GM13977 (cell line): Measurements from ENCODE around the gene SYT6.

ENCODE experiments used
- DNase-seq: peaks from one replicate; pipeline ENCODE4 v3.0.0; 2012; ENCODE audit warnings: low spot score
- CTCF ChIP-seq: IDR thresholded peaks from 2 replicates; pipeline ENCODE4 v1.5.1; 2012; ENCODE audit warnings: mild to moderate bottlenecking, control low read depth; ENCODE audit not compliant: insufficient read depth; ENCODE audit errors: extremely low read depth, missing control alignments
- in situ Hi-C: fragments of 300-500 bp; cut with MboI; formaldehyde crosslinking; loops from one replicate; pipeline ENCODE4 v1.12.0; 2022; ENCODE audit warnings: low sequenced_read_pairs, low pct_unique_long_range_greater_than_20kb, mixed read lengths, inconsistent platforms; ENCODE audit not compliant: unreplicated experiment

Gene SYT6

GRCh38 chr1:114150016-114150415 lies 3.7 kb downstream of the SYT6 start:
- no peak for DNase-seq
- TF ChIP-seq CTCF: no peak
- in situ Hi-C loops: no loop called here

GRCh38 chr1:114149211-114149610 lies 4.5 kb downstream of the SYT6 start:
- in situ Hi-C loops: no loop called here
- DNase-seq: no peak
- no peak for TF ChIP-seq CTCF

GRCh38 chr1:114145504-114146151 lies 8.0 kb downstream of the SYT6 start:
- no peak for TF ChIP-seq CTCF
- in situ Hi-C loops: no loop called here
- DNase-seq: no peak

- in situ Hi-C loops: no loop called here
- DNase-seq: no peak
- TF ChIP-seq CTCF: no peak
Measured at GRCh38 chr1:114144016-114144415, 9.7 kb downstream of the SYT6 start.

GRCh38 chr1:114139540-114139939 lies 14.1 kb downstream of the SYT6 start:
- in situ Hi-C loops: no loop called here
- no peak for DNase-seq
- no peak for TF ChIP-seq CTCF

GRCh38 chr1:114137497-114137896 lies 16.2 kb downstream of the SYT6 start:
- no peak for DNase-seq
- in situ Hi-C loops: no loop called here
- no peak for TF ChIP-seq CTCF
